Measurements from ENCODE around the gene MAGEA9. TPM values are rescaled to one million over a fixed set of nuclear protein-coding genes. Genes with fewer than 3 reads are reported as not detected.
"Not testable (repeated sequence)": the region's sequence is repeated elsewhere in the genome, so short reads cannot be mapped to it uniquely, and the experiment has no call there.

The MAGEA9 gene, protein sequence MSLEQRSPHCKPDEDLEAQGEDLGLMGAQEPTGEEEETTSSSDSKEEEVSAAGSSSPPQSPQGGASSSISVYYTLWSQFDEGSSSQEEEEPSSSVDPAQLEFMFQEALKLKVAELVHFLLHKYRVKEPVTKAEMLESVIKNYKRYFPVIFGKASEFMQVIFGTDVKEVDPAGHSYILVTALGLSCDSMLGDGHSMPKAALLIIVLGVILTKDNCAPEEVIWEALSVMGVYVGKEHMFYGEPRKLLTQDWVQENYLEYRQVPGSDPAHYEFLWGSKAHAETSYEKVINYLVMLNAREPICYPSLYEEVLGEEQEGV
- not detected in 2 replicates for total RNA-seq (2014; rRNA removed; shearing (Covaris generic))
- total RNA-seq (2022): not detected in 2 replicates
- not detected for Bru-seq, nascent RNA
- not detected for BruChase-seq, experiment 1, labeled RNA remaining after a 6-hour chase
- not detected for BruChase-seq, experiment 2, labeled RNA remaining after a 2-hour chase
- long read RNA-seq: 0 reads

DNA sequence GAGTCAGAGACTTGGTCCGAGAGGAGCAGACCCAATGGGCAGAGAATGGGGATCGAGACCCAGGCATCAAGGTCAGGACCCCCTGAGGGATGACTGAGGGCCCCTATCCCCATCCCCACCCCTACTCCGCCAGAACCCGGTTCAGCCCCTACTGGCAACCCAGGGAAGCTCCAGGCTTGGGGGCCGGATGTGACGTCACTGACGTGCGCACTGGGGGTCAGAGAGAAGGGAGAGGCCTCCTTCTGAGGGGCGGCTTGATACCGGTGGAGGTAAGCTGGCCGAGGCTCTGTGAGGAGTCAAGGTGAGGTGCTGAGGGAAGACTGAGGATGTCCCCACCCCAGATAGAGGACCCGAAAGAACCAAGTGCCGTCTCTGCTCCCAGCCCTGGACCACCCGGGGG lies at the start of gene MAGEA9:
MAGEA9 (plus strand) TSS at position 204 of the 400 bp plus-strand sequence. CDS start 4,281 bp downstream, outside the sequence.
- intact Hi-C loops (cut with micrococcal nuclease; ENCODE audit: unreplicated experiment); H3K36me3 ChIP-seq (ENCODE audit: insufficient read depth, low read length); H4K20me1 ChIP-seq (ENCODE audit: insufficient read depth, low read length); DNase-seq (ENCODE audit: low spot score); BruUV-seq (replicated peaks); H3K4me1 ChIP-seq (ENCODE audit: insufficient read depth, low read length, poor library complexity, severe bottlenecking); H3K4me2 ChIP-seq (ENCODE audit: low read length); H2AFZ ChIP-seq (ENCODE audit: low read length); POLR2A ChIA-PET; H3K9me2 ChIP-seq (ENCODE audit: insufficient read depth, low read length); H3K4me3 ChIP-seq (ENCODE audit: low read depth, low read length, poor library complexity, severe bottlenecking); H3K79me2 ChIP-seq (ENCODE audit: insufficient read depth, low read depth, low read length); H3K27ac ChIP-seq (ENCODE audit: low read depth, low read length, poor library complexity, severe bottlenecking); CTCF ChIA-PET (ENCODE audit: unreplicated experiment); H3K9me3 ChIP-seq (ENCODE audit: low read length): not testable (repeated sequence)

DNA sequence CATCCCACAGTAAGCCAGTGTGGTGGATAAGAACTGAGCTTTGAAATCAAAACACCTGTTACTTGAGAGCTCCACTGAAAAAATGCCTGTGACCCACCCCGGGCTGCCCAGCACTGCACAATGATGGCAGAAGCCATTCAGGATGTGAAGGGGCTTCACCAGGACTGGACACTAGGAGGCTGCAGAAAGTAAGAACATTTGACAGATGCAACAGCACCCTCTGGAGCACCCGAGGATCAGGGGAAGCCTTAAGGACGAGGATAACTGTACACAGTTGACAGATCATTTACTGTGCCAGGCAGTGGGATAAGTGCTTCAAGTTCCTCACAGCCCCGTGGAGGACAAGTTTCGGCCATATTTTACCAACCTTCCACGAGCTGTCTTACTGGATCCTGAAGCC lies 39.5 kb upstream of the MAGEA9 start:
- DNase-seq (ENCODE audit: low spot score); H3K4me3 ChIP-seq (ENCODE audit: low read depth, low read length, poor library complexity, severe bottlenecking); H3K4me2 ChIP-seq (ENCODE audit: low read length); H3K36me3 ChIP-seq (ENCODE audit: insufficient read depth, low read length); POLR2A ChIA-PET; H3K9me3 ChIP-seq (ENCODE audit: low read length); H3K79me2 ChIP-seq (ENCODE audit: insufficient read depth, low read depth, low read length); CTCF ChIA-PET (ENCODE audit: unreplicated experiment); H3K27ac ChIP-seq (ENCODE audit: low read depth, low read length, poor library complexity, severe bottlenecking); intact Hi-C loops (cut with micrococcal nuclease; ENCODE audit: unreplicated experiment); H3K4me1 ChIP-seq (ENCODE audit: insufficient read depth, low read length, poor library complexity, severe bottlenecking); H2AFZ ChIP-seq (ENCODE audit: low read length); H3K9me2 ChIP-seq (ENCODE audit: insufficient read depth, low read length); BruUV-seq (replicated peaks); H4K20me1 ChIP-seq (ENCODE audit: insufficient read depth, low read length): not testable (repeated sequence)

DNA sequence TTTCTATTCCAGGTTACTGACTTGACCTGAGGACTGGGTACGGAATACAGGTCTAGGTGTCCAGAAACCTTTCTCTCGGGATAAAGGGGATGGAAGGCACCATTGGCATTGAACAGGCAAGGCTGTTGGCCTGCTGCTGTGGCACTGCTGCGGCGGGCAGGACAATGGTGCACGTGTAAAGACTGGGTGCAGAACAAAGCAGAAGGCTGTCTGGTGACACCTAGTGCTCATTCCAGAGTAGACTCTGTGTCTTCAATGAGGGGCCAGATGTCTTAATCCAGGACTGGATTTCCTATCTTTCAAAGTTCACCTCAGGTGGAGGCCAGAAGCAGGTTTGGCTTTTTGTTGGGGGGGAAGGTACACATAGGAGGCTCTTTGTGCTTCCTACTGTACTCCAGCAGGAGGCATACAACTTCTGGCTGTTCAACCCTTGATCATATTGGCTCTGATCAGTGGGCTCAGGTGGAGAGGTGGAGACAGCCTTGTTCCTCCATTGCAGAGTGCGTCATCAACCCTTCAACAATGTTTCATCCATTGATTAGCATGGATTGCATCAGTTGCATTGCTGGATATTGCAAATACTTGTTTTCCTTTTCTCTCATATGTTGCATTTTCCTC lies 35.2 kb upstream of the MAGEA9 start:
- H3K79me2 ChIP-seq (ENCODE audit: insufficient read depth, low read depth, low read length); H4K20me1 ChIP-seq (ENCODE audit: insufficient read depth, low read length); H3K9me2 ChIP-seq (ENCODE audit: insufficient read depth, low read length); POLR2A ChIA-PET; H3K9me3 ChIP-seq (ENCODE audit: low read length); CTCF ChIA-PET (ENCODE audit: unreplicated experiment); H3K4me3 ChIP-seq (ENCODE audit: low read depth, low read length, poor library complexity, severe bottlenecking); BruUV-seq (replicated peaks); intact Hi-C loops (cut with micrococcal nuclease; ENCODE audit: unreplicated experiment); H3K4me2 ChIP-seq (ENCODE audit: low read length); H2AFZ ChIP-seq (ENCODE audit: low read length); H3K36me3 ChIP-seq (ENCODE audit: insufficient read depth, low read length); H3K4me1 ChIP-seq (ENCODE audit: insufficient read depth, low read length, poor library complexity, severe bottlenecking); DNase-seq (ENCODE audit: low spot score); H3K27ac ChIP-seq (ENCODE audit: low read depth, low read length, poor library complexity, severe bottlenecking): not testable (repeated sequence)

DNA sequence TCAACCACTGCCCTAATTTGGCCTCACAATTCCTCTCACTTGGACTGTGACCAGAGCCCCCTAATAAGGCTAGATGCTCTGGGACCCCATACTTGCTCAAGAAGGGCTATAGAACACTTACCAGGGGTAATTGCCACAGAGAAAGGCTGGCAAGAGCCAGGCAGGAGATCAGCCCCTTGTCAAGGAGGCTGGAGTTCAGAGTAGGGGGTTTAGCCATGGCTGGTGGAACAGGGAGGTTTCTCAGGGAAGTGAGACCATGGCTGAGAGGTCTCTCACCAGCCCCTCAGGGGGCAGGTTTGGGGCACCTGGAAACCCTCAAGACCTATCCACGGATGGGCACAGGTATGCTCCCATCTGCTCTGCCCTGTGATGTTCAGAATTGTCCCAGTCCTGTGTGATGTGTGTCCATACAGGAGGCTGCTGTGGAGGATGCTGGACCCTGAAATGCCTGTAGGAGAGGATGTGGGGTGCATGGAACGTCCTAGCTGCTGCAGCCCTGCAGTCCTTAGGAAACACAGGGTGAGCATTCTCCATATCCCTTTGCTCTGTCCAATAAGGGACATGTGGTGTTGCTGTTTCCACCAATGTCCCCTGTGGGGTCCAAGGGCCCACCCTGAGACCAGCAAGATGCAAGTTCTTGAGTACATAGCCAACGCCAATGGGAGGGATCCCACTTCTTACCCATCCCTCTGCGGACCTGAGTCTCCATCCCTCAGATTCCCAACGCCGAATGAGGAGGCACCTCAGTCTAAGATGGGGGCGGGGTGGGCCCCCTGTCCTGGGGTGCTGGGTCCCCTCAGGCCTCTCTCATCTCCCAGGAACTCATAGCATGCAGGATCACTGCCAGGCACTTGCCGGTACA lies 24.3 kb upstream of the MAGEA9 start:
- Histone ChIP-seq H3K79me2 (ENCODE audit: insufficient read depth, low read depth, low read length) (no peaks in the 10 kb centered on the region), H2AFZ (ENCODE audit: low read length) (no peak overlapping the region), H3K4me3 (ENCODE audit: low read depth, low read length, poor library complexity, severe bottlenecking) (no peak overlapping the region), H3K9me2 (ENCODE audit: insufficient read depth, low read length) (no peaks in the 10 kb centered on the region), H3K4me1 (ENCODE audit: insufficient read depth, low read length, poor library complexity, severe bottlenecking) (no peaks in the 10 kb centered on the region), H4K20me1 (ENCODE audit: insufficient read depth, low read length) (no peaks in the 10 kb centered on the region), H3K9me3 (ENCODE audit: low read length) (no peaks in the 10 kb centered on the region), H3K36me3 (ENCODE audit: insufficient read depth, low read length) (no peaks in the 10 kb centered on the region), H3K4me2 (ENCODE audit: low read length) (no peak overlapping the region), H3K27ac (ENCODE audit: low read depth, low read length, poor library complexity, severe bottlenecking) (no peak overlapping the region)
- CTCF ChIA-PET (ENCODE audit: unreplicated experiment): no interaction called here
- no TSS peak for BruUV-seq (replicated peaks)
- TF ChIP-seq, protein P1, sequence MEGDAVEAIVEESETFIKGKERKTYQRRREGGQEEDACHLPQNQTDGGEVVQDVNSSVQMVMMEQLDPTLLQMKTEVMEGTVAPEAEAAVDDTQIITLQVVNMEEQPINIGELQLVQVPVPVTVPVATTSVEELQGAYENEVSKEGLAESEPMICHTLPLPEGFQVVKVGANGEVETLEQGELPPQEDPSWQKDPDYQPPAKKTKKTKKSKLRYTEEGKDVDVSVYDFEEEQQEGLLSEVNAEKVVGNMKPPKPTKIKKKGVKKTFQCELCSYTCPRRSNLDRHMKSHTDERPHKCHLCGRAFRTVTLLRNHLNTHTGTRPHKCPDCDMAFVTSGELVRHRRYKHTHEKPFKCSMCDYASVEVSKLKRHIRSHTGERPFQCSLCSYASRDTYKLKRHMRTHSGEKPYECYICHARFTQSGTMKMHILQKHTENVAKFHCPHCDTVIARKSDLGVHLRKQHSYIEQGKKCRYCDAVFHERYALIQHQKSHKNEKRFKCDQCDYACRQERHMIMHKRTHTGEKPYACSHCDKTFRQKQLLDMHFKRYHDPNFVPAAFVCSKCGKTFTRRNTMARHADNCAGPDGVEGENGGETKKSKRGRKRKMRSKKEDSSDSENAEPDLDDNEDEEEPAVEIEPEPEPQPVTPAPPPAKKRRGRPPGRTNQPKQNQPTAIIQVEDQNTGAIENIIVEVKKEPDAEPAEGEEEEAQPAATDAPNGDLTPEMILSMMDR (conservative IDR thresholded peaks at IDR 0.05; ENCODE audit: low read length): no peak
- no peak for TF ChIP-seq EZH2phosphoT487 (IDR thresholded peaks at IDR 0.05; ENCODE audit: borderline replicate concordance, low read depth, low read length)
- POLR2A ChIA-PET: no interaction called here
- DNase-seq (ENCODE audit: low spot score): no peak
- intact Hi-C loops (cut with micrococcal nuclease; ENCODE audit: unreplicated experiment): no loop called here

Data from OCI-LY7 (cell line).